EH (cell line): ENCODE results near the gene FOXS1.

Experiments
- DNase-seq: peaks from one replicate; pipeline ENCODE4 v3.0.0-alpha.2; 2015; ENCODE audit warnings: low read depth

Gene FOXS1

DNA sequence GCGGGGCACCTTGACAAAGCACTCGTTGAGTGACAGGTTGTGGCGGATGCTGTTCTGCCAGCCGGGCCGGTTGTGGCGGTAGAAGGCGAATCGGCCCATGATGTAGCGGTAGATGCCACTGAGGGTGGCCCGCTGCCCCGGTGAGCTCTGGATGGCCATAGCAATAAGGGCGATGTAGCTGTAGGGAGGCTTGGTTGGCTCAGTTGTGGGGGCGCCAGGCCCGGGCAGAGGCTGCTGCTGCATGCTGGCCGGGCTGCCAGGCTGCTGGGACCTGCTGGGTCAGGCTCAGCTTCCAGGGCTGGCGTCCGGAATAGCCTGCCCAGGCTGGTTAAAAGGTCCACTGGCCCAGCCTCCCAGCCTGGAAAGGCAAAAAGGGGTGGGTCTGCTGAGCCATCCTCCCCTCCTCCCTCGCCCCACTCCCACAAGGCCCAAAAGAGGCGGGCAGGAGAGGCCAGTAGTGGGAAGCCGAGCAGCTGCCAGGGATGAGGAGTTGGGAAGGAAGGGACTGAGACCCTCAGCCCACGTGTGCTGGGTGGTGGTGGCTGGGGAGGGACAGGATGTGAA, at the start of gene FOXS1:
Gene FOXS1 (minus strand): TSS at position 305 of the 564 bp plus-strand sequence. CDS start 62 bp downstream, at position 243.
- DNase-seq, result no peak

DNA sequence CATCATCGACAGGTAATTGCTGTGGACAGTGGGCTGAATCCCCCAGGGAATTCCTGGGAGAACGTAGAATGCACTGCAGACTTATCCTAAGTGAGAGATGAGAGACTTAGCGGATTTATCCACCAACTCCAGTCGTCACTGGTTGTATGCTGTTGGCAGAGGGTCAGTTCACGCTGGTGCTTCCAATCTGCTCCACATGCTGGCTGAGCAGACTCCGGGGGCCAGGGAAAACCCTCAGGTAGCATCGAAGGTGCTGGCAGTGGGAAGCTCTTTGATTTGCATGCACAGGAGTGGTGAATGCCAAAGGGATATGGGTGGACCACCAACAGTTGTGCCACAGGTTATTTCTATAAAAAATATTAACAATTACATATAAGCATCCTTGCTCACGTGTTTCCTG, 45.2 kb upstream of the FOXS1 start:
- no peak for DNase-seq

DNA sequence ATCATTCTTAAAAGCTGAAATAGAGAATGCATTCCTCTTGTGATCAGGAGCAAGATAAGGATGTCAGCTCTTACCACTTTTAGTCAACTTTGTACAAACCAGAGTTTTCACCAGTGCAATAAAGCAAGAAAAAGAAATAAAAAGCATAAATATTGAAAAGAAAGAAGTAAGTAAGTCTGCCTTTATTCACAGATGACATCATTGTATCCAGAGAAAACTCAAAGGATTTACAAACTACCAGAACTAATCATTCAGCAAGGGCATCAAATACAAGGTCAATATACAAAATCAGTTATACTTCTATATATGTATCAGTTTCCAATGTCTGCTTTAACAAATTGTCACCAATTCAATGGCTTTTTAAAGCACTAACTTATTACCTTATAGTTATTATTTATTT, 38.4 kb upstream of the FOXS1 start:
- DNase-seq, result no peak

DNA sequence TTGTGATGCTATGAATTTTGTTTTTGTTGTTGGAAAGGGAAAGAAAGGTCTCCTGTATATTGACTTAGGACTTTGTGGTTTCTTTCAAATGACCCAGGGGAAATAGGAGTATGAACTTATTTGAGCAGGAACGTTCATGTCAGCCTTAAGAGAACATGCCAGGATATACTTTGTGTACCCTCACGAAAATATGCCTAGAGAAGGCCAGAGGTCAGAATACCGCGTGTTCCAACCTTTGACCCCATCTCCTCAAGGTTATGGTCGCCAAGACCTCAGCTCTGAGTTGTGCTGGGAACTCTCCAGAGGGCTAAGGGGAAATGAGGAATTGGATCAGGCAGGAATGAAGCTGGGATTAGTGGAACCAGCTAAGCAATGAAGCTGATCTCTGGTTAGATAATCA, 36.5 kb upstream of the FOXS1 start:
- no peak for DNase-seq

DNA sequence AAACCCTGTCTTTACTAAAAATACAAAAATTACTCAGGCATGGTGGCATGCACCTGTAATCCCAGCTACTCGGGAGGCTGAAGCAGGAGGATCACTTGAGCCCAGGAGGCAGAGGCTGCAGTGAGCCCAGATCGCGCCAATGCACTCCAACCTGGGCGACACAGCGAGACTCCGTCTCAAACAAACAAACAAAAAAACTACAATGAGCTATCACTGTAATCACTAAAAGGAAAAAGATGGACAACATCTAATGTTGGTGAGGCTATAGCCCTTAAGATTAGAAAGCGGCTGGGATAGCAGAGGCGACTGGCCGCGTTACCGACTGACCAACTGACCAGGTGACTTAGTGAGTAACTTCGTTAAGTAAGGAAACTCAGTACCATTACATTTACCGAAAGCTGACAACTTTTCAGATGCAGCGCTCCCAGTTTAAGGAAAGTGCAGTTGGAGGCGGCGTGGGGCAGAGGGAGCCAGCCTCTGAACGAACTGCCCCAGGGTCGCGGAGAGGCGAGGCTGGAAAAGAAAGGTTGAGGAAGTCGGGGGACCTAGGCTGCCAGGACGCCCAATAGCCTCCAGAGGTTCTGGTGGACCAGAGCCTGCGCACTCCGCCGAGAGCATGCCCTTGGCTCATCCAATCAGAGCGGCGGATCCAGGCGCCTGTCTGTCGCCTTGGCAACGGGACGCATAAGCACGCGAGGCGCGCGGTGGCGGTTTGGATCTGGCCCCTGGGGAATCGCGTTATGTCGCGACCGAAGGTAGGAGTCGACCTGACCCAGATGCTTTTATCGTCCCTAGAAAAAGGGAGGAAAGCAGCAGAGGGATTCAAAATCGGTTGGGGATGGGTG, 34.0 kb upstream of the FOXS1 start:
- DNase-seq, result peak; percentile 95

DNA sequence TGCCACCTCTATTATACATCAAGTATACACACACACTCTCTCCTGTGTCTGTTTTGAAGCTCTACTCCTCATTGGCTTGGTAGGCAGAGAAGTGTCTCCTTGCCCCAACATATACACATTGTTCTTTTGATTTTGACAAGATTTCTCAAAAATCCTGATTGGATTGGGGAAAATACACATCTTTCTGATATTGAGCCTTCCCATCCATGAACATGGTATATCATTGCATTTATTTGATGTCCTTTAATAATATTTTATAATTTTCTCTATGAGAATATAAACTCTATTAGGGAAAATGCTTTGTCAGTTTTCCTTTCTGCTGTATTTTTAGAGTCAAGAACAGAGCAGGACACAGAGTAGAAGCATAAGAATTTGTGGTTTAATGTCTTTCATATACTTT, 32.3 kb upstream of the FOXS1 start:
- DNase-seq, result no peak

DNA sequence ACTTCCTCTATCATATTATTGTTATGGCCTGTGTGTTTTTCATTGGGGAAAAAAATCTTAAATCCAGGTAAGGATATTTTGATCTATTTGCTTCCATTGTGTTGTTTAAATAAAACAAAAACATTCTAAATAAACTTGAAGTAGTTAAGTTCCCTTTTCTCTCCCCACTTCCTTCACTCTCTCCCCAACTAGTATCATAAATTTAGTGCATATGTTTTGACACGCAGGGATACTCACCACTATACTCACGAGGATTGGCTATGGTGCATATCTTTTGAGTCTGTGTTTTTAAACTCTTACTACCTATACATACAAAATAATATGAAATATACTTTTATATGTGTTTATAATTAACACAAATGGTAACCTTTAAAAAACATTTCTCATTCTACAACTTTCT, 30.3 kb upstream of the FOXS1 start:
- DNase-seq, result no peak

DNA sequence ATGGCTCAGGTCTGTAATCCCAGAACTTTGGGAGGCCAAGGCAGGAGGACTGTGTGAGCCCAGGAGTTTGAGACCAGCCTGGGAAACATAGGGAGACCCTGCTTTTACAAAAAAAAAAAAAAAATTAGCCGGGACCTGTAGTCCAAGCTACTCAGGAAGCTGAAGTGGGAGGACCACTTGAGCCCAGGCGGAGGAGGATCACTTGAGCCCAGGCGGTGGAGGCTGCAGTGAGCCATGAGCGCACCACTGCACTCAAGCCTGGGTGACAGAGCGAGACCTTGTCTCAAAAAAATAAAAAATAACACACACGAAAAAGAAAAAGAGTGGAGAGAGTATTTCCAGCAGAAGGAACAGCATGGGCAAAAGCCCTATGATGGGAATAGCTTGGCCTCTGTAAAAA, 27.0 kb upstream of the FOXS1 start:
- no peak for DNase-seq

DNA sequence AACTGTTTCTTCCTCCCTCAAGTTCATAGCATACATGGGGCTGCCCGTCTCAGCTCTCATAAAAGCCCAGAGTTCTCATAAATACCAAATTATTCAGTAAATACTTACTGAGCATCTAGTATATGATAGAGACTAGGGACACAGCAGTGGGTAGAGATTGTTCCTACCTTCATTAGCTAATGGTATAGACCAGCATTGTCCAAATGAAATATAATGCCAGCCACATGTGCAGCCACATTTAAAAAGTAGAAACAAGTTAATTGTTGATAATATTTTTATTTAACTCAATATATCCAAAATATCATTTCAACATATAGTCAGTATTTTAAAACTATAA, 26.2 kb upstream of the FOXS1 start:
- DNase-seq, result no peak

DNA sequence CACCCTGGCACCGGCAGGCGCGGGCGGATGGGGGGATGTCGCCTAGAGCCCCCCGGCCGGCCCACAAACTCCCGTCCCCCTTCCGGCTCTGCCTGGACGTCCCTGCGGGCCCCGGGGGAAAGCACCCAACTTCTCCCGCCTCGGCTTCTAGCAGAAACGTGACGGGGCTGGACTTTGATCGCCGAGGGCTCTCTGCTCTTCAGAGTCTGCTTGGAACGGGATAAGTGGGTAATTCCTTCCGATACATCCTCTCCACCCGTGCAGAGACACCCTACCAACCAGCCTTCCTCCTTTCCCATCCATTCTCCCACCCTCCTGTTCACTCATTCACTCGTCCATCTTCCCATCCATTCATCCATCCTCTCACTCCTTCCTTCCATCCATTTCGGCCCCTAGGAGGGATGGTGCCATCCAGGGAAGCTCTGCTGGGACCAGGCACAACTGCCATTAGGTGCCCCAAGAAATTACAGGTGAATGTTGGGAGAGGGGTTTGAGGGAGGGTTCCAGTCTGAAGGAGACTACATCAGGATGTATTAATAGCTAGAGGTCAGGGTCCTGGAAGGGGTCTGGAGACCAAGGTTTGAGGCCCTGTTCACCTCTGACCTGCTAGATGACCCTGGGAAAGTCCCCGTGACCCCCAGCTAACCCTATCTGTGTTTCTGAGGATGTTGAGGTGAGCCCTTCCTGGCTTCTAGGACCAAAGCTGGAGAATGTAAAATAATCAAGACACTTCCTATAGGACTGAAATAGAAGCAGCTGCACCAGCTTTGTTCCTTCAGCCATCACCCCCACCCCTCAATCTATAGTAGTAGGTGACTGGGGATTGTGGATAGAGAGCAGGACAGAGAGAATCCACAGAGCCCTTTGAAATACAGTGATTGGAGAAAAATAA, 25.6 kb upstream of the FOXS1 start:
- DNase-seq, result no peak

DNA sequence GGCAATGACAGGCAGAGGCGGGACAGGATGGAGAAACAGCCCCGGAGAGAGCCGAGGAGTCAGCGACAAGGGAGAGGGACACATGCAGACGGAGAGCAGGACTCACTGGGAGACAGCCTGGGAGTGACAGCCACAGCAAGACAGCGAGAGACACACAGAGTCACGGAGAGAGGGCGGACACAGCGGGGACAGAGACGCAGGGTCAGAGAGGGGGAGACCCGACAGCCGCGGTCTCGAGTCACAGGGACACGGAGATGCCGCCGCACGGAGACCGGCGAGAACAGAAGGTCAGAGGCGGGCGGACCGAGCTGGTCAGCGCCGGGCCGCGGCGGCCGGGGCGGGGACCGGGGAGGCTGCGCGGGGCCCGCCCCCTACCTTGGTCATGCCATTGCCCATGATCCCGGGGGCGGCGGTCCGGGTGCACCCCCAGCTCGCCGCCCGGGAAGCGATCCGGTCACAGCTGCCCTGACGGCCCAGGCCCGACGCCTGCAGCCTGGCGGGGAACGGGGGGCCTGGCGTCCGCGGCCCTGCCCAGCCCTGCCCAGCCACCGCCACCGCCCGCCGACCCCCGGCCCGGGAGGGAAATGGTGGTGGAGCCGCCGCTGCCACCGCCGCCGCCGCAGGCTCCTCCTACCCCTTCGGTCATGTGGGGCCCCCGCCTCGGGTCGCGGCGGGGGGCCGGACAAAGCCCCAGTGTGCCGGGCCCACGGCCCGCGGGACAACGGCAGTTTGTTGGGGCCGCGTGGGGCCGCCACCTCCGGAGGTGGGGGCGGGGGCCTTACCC, 24.7 kb upstream of the FOXS1 start, which contains the start of the genes DUSP15 and TTLL9:
Gene DUSP15 (minus strand): TSS at position 586 of the 784 bp plus-strand sequence. CDS start 190 bp downstream, at position 396.
Gene TTLL9 (plus strand): TSS at position 693 of the 784 bp plus-strand sequence. CDS start 493 bp downstream, outside the sequence.
- peak; percentile 8 for DNase-seq

DNA sequence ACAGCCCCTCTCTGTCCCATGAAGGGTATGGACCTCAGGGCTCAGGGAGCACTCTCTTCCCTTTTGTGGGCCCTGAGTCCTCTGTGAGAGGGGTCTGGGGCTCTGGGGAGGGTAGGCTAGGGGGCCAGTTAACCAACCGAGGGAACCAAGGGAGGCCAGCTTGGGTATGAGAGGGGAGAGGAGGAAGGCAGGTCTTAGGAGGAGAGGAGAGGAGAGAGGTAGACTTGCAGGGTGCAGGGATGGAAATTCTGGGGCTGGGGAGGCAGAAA, 24.2 kb upstream of the FOXS1 start:
- no peak for DNase-seq

DNA sequence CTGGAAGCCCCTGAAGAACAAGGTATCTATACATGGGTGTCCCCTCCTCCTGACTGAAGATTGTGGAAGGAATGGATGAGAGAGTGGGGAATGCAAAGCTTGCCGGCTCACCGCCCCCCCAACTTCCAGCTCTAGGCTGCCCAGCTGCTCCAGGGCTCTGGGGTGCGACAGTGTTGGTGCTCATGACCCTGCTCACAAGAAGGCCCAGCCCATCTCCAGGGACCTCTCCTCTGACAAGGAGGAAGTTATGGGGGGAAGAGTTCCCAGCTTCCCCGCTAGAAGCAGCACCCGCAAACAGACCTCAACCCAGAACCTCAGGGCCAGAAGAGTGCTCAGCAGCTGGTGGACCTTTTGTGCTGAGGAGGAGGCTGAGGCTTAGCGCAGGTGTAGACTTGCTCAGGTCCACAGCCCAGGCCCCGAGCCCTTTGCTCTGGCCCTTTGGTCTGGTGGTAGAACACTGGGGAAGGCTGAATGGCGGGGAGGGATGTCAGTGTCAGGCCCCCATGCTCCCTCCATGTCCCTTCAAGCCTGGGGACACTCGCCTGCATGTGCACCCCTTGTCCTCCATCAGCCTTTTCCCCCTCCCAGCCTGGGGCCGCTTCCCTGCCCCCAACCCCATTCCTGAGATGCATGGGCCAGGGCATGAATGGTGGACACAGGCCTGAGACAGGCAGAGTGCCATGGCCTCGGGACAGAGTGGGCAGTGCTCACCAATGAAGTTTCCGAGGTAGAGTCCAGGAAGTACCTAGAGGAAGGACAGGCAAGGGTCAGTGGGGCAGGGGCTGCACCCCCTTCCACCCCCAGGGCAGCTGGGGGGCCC, 23.7 kb upstream of the FOXS1 start:
- DNase-seq, result no peak

DNA sequence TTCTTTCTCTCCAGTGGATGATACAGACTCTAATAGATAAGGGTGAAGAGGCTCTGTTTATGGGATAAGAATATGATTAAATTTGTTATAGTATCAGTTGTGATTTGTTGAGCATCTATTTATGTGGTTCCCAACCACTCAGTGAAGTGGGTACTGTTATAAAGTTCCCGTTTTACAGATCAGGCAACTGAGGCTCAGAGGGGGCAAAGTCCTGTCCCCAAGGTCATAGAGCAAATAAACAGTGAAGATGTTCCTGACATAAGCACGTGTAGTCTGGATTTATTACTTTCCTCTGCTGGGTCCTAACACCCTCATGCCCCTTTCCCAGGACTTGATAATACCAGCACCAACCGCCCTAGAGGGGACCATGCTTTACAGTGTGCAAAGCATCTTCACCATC, 20.8 kb upstream of the FOXS1 start:
- DNase-seq, result no peak

DNA sequence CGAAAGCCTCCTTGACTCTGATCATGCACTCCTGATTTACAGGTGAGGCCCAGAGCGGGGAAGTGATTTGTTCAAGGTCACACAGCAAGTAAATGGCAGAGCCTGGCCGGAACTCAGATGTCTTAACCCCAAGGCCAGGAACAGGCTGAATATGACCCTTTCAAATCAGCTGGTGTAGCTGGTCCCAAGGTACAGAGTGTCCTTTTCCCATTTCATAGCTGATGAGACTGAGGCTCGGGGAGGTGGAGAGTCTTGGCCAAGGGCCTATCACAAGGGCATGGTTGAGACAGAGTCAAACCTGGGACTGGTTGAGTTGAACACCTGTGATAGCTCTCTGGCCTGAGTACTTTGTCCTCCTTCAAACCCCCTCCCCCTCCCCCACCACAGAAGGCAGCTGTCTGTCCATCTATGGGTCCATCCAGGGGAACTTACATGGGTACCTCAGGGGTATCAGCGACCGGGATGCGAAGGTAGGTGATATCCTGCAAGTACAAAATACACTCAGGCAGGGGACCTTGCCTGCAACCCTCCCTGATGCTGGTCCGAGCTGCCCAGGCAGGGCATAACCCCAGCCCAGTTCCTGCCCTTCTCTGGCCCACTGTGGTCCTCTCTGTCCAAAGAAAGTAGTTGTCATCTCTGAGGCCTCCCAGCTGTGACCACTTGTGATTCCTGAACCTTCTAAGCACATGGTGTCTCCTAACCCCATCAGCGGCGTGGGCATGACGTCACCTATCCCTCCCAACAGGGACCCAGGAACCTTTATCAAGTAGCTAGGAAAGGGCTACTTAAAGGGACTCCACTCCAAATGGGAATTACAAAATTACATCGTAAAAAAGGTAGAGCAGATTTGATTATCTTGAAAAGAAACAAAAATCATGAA, 19.4 kb upstream of the FOXS1 start:
- DNase-seq, result no peak

DNA sequence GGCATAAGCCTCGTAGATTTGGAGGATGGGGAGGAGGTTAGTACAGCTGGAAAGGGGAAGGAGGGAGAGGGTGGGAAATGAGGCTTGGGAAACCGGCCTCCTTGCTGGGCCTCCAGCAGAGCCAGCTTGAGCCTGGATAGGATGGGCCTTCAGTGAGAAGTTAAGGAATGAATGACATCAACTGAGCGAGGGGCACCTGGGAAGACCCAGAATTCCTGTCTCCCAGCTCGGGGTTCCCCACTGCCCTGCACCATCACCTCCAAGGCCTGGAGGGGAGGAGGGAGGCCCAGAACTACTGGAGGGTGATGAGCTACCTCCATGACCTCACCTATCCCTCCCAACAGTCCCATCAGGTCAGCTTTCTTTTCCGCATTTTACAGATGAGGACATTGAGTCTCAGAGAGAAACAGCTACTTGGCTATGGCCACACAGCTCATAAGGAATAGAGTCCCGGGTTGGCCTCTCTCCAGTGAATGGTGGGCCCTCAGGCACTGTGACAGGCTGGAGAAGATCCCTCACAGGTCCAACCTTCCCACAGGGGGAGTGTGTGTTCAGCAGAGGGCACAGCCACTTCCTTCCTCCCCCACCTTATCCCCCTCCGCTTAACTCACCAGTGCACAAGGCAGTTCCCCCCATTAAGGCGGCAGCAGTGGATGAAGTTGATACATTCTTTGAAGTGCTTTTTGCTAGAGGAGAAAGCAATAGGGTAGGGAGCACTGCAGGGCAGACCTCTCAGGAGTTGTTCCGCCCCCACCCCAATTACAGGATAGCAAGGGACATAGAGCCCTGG, 18.1 kb upstream of the FOXS1 start:
- DNase-seq, result no peak

DNA sequence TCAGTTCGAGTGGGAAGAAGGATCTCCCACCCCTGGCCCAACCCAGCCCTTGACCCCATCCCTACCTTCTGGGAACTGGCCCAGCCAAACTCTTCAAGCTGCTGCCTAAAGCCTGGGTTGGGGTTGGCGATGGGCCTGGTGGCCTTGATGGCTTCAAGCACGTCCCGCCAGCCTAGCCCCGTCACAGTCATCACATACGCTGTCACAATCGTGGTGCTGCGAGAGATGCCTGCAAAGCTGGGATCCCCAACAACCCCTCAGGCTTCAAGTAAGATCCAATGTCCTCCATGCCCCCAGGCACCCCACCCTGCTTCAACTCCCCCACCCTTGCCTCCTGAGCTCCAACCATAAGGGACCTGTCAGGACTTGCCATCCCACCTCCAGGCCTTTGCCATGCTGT, 17.1 kb upstream of the FOXS1 start:
- no peak for DNase-seq

DNA sequence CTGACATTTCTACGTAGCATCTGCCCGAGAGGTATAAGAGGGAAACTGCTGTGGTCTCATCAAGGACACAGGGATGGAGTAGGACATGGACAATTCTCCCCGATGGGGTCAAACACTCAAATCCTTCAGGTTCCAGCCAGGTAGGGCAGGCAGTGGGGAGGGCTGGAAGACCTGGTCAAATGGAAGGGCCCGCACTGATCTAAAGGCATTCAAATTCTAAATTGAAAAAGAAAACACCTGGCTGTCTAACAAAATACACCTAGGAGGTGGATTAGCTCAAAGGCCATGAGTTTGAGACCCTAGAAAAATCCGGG, 16.7 kb upstream of the FOXS1 start:
- DNase-seq, result no peak

DNA sequence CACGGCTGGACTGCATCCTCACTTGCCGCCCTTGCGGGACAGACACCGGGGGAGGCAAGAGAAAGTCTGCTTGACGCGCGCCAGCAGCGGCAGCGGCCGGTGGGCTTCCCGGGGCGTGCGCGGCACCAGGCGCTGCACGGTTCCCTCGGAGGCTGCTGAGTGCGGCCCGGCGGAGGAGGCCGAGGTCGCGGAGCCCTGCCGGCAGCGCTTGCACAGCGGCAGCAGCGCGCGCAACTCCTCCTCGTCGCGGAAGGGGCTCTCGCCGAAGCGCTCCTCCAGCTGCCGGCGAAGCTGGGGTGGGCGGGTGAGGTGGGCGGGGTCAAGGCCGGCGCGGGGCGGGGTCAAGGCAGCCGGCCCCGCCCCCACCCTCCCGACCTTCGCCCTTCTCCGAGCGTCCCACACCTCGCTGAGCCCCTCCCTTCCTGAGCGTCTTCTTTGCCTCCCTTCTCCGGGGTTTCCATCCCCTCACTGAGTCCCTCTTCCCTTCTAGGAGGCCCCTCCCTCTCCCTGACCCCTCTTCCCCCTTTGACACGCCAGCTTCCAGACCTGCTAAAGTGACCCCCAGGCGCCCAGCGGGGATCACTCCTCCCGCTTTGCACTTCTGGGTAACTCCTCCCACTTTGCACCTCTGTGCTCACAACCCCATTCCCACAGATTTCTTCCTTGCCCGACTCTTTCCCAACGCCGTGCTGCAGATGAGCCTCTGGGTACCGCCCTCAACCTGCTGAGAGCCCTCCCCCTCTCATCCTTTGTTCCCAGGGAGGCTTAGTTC, 16.2 kb upstream of the FOXS1 start:
- peak; percentile 48 for DNase-seq
